Brain microvascular endothelial cell (primary cell): ENCODE measurements around the gene STXBP1.

Experiments used
- DNase-seq: peaks from one replicate; pipeline ENCODE4 v3.0.0-alpha.2; 2020
- H3K27ac ChIP-seq: fragments of 250-450 bp; sonication (Bioruptor Pico); 2 replicates; pipeline ENCODE4 v1.5.1; 2020; ENCODE audit warnings: mild to moderate bottlenecking, moderate library complexity
- H3K27me3 ChIP-seq: fragments of 250-450 bp; sonication (Bioruptor Pico); replicated peaks from 2 replicates; pipeline ENCODE4 v1.5.1; 2020; ENCODE audit warnings: mild to moderate bottlenecking
- H3K36me3 ChIP-seq: fragments of 250-450 bp; sonication (Bioruptor Pico); replicated peaks from 2 replicates; pipeline ENCODE4 v1.5.1; 2020; ENCODE audit warnings: mild to moderate bottlenecking
- H3K4me3 ChIP-seq: 2 replicates; pipeline ENCODE4 v1.5.1; 2011; ENCODE audit warnings: low read depth, mild to moderate bottlenecking, control low read depth, low read length, moderate library complexity
- CTCF ChIP-seq: IDR thresholded peaks from 2 replicates; pipeline ENCODE4 v1.5.1; 2011; ENCODE audit warnings: low read depth, mild to moderate bottlenecking, moderate library complexity, low read length, control low read depth, inconsistent platforms; ENCODE audit errors: missing control alignments
- in situ Hi-C: cut with HindIII; loops from 2 replicates; pipeline ENCODE4 v1.10.0; 2017; ENCODE audit warnings: low sequenced_read_pairs, low pct_ligation_motif_present

The STXBP1 gene

GRCh38 chr9:127651697-127652610 lies 39.9 kb downstream of the STXBP1 start:
- TF ChIP-seq CTCF: no peak
- DNase-seq: no peak
- Histone ChIP-seq H3K27ac (no peak overlapping the region), H3K27me3 (no peaks in the 10 kb centered on the region), H3K4me3 (no peak overlapping the region), H3K36me3 (no peaks in the 10 kb centered on the region)
- in situ Hi-C loops: no loop called here

- in situ Hi-C loops: no loop called here
- TF ChIP-seq CTCF: no peak
- no peaks in the 10 kb centered on the region for H3K27me3 ChIP-seq
- no peaks in the 10 kb centered on the region for H3K36me3 ChIP-seq
- no peak overlapping the region for H3K27ac ChIP-seq
- no peak overlapping the region for H3K4me3 ChIP-seq
- no peak for DNase-seq
Measured at GRCh38 chr9:127652733-127653132, 40.7 kb downstream of the STXBP1 start.

- no peaks in the 10 kb centered on the region for H3K36me3 ChIP-seq
- in situ Hi-C loops: no loop called here
- H3K27me3 ChIP-seq: no peaks in the 10 kb centered on the region
- TF ChIP-seq CTCF: no peak
- H3K4me3 ChIP-seq: no peak overlapping the region
- H3K27ac ChIP-seq: no peak overlapping the region
- DNase-seq: no peak
Measured at GRCh38 chr9:127654619-127655018, 42.5 kb downstream of the STXBP1 start.

GRCh38 chr9:127658428-127658827 lies 46.4 kb downstream of the STXBP1 start:
- no peak overlapping the region for H3K4me3 ChIP-seq
- no peaks in the 10 kb centered on the region for H3K36me3 ChIP-seq
- TF ChIP-seq CTCF: no peak
- H3K27me3 ChIP-seq: no peaks in the 10 kb centered on the region
- in situ Hi-C loops: no loop called here
- DNase-seq: no peak
- no peak overlapping the region for H3K27ac ChIP-seq

- in situ Hi-C loops: no loop called here
- DNase-seq: no peak
- no peak overlapping the region for H3K4me3 ChIP-seq
- H3K36me3 ChIP-seq: peaks cover 3% of the 10 kb centered on the region
- no peaks in the 10 kb centered on the region for H3K27me3 ChIP-seq
- no peak for TF ChIP-seq CTCF
- no peak overlapping the region for H3K27ac ChIP-seq
Measured at GRCh38 chr9:127660886-127661741, 49.0 kb downstream of the STXBP1 start.
